ENCODE results near the gene CDRT15. TPM values are rescaled to one million over a fixed set of nuclear protein-coding genes. Genes with fewer than 3 reads are reported as not detected.

CDRT15 gene
- total and polyA plus RNA-seq, 2 experiments from 2014 or later: 0.40 TPM; not detected in 1

DNA sequence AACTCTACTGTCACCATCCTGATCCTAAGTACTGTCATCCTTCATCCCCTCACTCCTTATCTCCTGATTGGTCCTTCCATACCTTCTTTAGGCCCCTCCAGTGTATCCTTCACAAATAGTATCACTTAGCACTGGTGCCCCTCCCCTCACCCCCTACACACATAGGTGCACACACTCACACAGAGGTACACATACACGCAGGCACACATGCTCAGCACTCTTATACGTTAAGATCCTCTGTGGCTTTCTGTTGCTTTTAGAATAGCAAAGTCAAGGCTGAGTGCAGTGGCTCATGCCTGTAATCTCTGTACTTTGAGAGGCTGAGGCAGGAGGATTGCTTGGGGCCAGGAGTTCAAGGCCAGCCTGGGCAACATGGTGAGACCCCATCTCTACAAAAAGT is 32.1 kb downstream of the CDRT15 start:
- H3F3A ChIP-seq (replicated peaks; ENCODE audit: low read depth): no peaks in the 10 kb centered on the region
- TF ChIP-seq, protein P1, sequence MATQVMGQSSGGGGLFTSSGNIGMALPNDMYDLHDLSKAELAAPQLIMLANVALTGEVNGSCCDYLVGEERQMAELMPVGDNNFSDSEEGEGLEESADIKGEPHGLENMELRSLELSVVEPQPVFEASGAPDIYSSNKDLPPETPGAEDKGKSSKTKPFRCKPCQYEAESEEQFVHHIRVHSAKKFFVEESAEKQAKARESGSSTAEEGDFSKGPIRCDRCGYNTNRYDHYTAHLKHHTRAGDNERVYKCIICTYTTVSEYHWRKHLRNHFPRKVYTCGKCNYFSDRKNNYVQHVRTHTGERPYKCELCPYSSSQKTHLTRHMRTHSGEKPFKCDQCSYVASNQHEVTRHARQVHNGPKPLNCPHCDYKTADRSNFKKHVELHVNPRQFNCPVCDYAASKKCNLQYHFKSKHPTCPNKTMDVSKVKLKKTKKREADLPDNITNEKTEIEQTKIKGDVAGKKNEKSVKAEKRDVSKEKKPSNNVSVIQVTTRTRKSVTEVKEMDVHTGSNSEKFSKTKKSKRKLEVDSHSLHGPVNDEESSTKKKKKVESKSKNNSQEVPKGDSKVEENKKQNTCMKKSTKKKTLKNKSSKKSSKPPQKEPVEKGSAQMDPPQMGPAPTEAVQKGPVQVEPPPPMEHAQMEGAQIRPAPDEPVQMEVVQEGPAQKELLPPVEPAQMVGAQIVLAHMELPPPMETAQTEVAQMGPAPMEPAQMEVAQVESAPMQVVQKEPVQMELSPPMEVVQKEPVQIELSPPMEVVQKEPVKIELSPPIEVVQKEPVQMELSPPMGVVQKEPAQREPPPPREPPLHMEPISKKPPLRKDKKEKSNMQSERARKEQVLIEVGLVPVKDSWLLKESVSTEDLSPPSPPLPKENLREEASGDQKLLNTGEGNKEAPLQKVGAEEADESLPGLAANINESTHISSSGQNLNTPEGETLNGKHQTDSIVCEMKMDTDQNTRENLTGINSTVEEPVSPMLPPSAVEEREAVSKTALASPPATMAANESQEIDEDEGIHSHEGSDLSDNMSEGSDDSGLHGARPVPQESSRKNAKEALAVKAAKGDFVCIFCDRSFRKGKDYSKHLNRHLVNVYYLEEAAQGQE (IDR thresholded peaks at IDR 0.05; ENCODE audit: unreplicated experiment): no peak
- TF ChIP-seq EZH2phosphoT487 (IDR thresholded peaks at IDR 0.05; ENCODE audit: unreplicated experiment): no peak
- no peak for TF ChIP-seq POLR2AphosphoS5 (IDR thresholded peaks at IDR 0.05; ENCODE audit: low read depth)
- DNase-seq (ENCODE audit: low spot score) (no peak), ATAC-seq (no peak)
- no peak overlapping the region for H3K4me2 ChIP-seq
- H3K27ac ChIP-seq (ENCODE audit: low read depth): no peak overlapping the region
- no peaks in the 10 kb centered on the region for H3K27me3 ChIP-seq (ENCODE audit: insufficient read depth)
- no peak overlapping the region for H2AFZ ChIP-seq
- no peaks in the 10 kb centered on the region for H3K9me2 ChIP-seq (ENCODE audit: insufficient read depth)
- no peaks in the 10 kb centered on the region for H3K9me3 Mint-ChIP-seq
- no peaks in the 10 kb centered on the region for H3K36me3 ChIP-seq (ENCODE audit: insufficient read depth)
- no peaks in the 10 kb centered on the region for H3K79me2 ChIP-seq (replicated peaks; ENCODE audit: insufficient read depth)
- H3K27ac Mint-ChIP-seq: no peak overlapping the region
- peaks cover 11% of the 10 kb centered on the region; the same call in 2 of the 3 replicates for H3K36me3 Mint-ChIP-seq (ENCODE audit: low read depth)
- no peaks in the 10 kb centered on the region for H4K20me1 ChIP-seq (replicated peaks; ENCODE audit: insufficient read depth)
- peaks cover 14% of the 10 kb centered on the region for H3K4me1 Mint-ChIP-seq
- H3K4me3 ChIP-seq: no peak overlapping the region
- no peak overlapping the region for H3K4me3 Mint-ChIP-seq
- no peaks in the 10 kb centered on the region for H3K27me3 Mint-ChIP-seq (ENCODE audit: insufficient read depth, low read depth, poor library complexity)
- H3K4me1 ChIP-seq (ENCODE audit: insufficient read depth): 0 out of 2 replicates have a peak, but pooled peaks cover 4% of the 10 kb centered on the region

DNA sequence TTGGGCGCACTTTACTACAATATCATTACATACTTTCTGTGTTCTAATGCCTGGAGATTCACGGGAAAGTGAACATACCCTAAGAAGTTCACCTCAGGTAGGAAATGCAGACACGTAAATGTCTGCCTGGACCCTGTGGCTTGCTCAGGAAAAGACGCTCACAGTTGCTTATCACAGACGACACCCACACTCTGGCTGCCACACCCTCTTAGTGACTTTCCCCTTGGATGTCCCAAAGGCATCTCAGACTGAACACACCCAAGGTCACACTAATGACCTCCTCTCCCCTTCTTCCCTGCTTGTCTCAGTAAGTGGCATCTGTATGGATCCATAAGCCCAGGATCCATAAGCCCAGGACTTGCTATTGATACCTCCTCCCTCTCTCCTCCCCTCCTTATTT is 32.6 kb downstream of the CDRT15 start:
- no peak overlapping the region for H3K4me2 ChIP-seq
- no peak overlapping the region for H3K27ac Mint-ChIP-seq
- no peaks in the 10 kb centered on the region for H4K20me1 ChIP-seq (replicated peaks; ENCODE audit: insufficient read depth)
- no peak overlapping the region for H2AFZ ChIP-seq
- H3K4me3 ChIP-seq: no peak overlapping the region
- H3K4me3 Mint-ChIP-seq: no peak overlapping the region
- no peaks in the 10 kb centered on the region for H3K36me3 ChIP-seq (ENCODE audit: insufficient read depth)
- no peaks in the 10 kb centered on the region for H3K9me3 Mint-ChIP-seq
- 0 out of 2 replicates have a peak, but pooled peaks cover 4% of the 10 kb centered on the region for H3K4me1 ChIP-seq (ENCODE audit: insufficient read depth)
- H3K27ac ChIP-seq (ENCODE audit: low read depth): no peak overlapping the region
- no peaks in the 10 kb centered on the region for H3K9me2 ChIP-seq (ENCODE audit: insufficient read depth)
- DNase-seq (ENCODE audit: low spot score): no peak
- H3K79me2 ChIP-seq (replicated peaks; ENCODE audit: insufficient read depth): no peaks in the 10 kb centered on the region
- no peaks in the 10 kb centered on the region for H3F3A ChIP-seq (replicated peaks; ENCODE audit: low read depth)
- no peaks in the 10 kb centered on the region for H3K27me3 ChIP-seq (ENCODE audit: insufficient read depth)
- ATAC-seq: no peak
- H3K27me3 Mint-ChIP-seq (ENCODE audit: insufficient read depth, low read depth, poor library complexity): no peaks in the 10 kb centered on the region
- peaks cover 7% of the 10 kb centered on the region; the same call in 2 of the 3 replicates for H3K36me3 Mint-ChIP-seq (ENCODE audit: low read depth)
- H3K4me1 Mint-ChIP-seq: peaks cover 14% of the 10 kb centered on the region
- TF ChIP-seq JUNB (IDR thresholded peaks at IDR 0.05; ENCODE audit: unreplicated experiment) (no peak), EZH2 (IDR thresholded peaks at IDR 0.05; ENCODE audit: low read depth, unreplicated experiment) (no peak), NANOG (IDR thresholded peaks at IDR 0.05; ENCODE audit: borderline replicate concordance) (no peak), STAT1 (IDR thresholded peaks at IDR 0.05; ENCODE audit: unreplicated experiment) (no peak)
- TF ChIP-seq, protein P2, sequence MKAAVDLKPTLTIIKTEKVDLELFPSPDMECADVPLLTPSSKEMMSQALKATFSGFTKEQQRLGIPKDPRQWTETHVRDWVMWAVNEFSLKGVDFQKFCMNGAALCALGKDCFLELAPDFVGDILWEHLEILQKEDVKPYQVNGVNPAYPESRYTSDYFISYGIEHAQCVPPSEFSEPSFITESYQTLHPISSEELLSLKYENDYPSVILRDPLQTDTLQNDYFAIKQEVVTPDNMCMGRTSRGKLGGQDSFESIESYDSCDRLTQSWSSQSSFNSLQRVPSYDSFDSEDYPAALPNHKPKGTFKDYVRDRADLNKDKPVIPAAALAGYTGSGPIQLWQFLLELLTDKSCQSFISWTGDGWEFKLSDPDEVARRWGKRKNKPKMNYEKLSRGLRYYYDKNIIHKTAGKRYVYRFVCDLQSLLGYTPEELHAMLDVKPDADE (IDR thresholded peaks at IDR 0.05): no peak
- TF ChIP-seq, protein P1 (IDR thresholded peaks at IDR 0.05; ENCODE audit: unreplicated experiment): no peak
- TF ChIP-seq, protein P3, sequence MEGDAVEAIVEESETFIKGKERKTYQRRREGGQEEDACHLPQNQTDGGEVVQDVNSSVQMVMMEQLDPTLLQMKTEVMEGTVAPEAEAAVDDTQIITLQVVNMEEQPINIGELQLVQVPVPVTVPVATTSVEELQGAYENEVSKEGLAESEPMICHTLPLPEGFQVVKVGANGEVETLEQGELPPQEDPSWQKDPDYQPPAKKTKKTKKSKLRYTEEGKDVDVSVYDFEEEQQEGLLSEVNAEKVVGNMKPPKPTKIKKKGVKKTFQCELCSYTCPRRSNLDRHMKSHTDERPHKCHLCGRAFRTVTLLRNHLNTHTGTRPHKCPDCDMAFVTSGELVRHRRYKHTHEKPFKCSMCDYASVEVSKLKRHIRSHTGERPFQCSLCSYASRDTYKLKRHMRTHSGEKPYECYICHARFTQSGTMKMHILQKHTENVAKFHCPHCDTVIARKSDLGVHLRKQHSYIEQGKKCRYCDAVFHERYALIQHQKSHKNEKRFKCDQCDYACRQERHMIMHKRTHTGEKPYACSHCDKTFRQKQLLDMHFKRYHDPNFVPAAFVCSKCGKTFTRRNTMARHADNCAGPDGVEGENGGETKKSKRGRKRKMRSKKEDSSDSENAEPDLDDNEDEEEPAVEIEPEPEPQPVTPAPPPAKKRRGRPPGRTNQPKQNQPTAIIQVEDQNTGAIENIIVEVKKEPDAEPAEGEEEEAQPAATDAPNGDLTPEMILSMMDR (conservative IDR thresholded peaks at IDR 0.05; ENCODE audit: low read depth in 2 of 2): no peak

All from GM23338 (cell line).